Activated T-cell treated with anti-CD3 and anti-CD28 coated beads, Interleukin-2, amount 50 U/mL, for 48 hours (primary cell): Measurements from ENCODE around the gene DOCK4.

ENCODE experiments used
- DNase-seq, 2 experiments: peaks; one replicate each; pipeline ENCODE4 v3.0.0-alpha.2; 2020

Gene DOCK4

DNA sequence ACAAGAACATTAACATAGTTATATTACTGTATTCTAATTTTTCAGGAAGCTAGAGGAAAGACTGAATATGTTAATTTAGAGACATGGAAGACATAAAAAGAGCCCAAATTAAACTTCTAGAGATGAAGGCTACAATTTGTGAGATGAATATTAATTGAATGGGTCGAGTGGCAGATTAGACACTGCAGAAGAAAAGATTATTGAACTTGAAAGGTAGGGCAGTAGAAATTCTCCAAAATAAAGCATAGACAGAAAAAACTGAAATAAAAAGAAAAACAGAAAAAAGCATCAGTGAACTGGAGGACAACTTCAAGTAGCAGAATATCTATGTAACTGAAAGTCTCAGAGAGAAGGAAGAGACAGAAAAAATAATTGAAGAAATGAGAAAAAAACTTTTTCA lies 369.6 kb downstream of the DOCK4 start:
- DNase-seq: no peak

DNA sequence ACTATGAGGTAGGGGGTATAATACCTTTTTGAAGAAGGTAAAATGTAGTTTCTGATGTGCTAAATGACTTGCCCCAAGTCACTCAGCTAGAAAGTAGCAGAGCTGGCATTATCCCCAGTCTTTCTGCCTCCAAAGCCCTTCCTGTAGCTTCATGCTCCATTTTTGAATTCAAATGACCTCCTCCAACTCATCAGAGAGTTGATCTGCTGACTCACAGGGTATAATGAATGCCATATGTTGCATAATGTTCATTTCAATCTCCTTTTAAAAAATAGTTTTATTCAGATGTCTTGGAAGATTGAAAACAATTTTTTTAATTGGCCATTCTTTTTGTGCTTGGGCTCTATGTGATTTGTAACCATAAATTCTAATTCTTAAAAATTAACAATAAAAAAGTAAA lies 371.1 kb downstream of the DOCK4 start:
- DNase-seq: no peak

DNA sequence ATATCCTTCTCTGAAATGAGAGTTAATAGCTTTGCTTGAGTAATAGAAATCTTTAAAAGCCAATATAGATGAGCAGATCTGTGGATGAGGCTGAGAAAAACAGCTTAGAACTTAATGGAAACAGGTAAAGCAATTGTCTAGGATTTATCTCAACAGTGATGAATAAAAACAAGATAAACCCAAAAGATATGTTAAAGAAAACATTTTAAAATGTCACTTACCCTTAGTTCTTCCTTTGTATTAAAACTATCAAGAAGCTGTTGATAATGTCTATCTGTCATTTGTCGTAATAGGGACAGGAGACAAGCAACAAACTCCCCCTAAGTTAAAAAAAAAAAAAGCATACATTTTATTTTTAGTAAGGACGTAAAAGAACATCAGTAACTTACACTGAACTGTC lies 371.8 kb downstream of the DOCK4 start:
- no peak for DNase-seq

DNA sequence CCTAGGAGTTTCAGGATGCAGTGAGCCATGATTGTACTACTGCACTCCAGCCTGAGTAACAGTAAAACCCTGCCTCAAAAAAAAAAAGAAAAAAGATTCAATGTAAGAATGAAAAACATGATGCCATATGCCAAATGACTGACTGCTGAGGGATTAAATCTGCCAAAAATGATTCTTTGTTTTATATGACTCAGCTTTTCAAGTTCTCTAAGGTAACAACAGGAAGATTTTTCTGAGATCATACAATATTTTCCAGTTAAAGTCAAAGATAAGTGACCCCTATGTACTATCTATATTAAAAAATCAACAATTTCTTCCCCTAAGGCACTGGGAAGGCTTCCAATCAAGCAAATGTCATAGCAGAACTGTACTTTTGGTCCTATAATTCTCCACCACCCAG lies 372.7 kb downstream of the DOCK4 start:
- DNase-seq: no peak

DNA sequence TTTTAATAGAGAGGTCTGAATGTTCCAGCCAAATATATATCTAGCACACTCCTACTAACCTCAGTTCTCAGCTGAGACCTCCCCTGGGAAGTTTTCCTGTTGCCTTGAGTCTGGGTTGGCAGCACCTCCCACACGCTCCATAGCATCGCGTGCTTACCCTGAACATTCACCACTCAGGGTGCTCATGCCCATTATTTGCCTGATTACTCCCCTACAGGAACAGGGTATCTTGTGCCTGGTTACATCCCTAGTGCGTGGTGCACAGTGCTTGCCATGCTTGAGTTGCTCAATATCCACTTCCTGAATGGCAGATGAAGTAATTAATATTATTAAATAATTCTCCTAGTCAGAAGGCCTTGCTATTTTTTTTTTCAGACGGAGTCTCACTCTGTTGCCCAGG lies 374.0 kb downstream of the DOCK4 start:
- DNase-seq: no peak

DNA sequence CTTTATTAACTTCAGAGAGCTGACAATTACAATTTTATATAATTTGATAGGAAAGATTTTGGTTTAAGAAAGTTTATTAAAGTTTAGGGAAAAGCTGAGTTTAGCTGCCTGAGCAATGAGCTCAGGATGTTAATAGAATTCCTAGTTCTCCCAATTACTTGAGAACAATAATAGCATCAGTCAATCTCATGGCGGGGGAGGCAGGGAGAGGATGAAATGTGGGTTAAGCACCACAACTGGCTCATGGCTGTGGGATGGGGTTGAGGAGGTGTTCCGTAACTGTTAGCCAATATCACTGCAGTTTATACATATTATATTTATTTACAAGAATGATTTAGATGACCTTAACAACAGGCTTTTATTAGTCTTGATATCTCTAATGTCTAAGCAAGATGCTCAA lies 377.0 kb downstream of the DOCK4 start:
- DNase-seq: no peak

DNA sequence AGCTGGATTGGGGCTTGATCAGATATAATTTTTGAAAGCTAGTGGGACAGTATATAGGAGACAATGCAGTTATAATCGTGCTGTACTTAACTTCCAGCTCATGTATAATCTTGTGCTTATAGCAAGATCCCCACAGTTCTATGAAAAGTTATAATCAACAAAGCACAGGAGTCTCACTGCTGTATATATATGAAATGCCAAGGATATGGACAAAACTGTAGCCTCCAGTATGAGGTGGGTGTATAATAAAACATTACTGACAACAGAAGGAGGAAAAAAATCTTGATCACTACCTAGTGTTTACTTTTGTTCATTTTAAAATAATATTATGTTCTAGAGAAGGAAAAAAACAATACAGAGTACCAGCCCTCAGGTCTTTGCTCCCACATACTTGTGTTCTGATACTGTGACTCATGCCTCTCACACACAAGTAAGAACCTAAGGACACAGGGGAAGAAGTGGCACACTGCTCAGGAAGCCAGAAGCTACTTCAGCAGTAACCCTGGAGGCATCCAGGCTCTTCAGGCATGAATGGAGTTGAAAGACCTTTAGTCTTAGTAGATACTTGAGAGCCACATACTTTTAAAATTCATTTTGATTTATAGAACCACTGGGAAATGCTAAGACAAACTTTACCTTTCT lies 378.2 kb downstream of the DOCK4 start:
- DNase-seq: no peak

DNA sequence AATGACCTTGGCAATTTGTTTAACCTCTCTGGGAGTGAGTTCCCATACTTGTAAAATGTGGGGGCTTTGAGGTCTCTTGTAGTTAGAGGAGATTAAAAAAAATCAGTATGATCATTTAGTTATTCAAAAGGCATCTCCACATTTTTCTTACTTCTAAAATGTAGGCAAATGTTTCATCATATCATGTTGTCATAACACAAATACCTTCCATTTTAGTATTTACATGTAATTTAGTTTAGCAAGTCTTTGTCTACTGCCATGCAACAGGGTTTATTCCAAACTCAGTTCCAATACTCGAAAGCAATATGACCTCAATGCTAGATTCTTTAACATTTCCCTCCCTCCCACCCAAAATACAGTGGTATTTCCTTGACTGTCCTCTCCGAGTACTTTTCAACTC lies 381.2 kb downstream of the DOCK4 start:
- no peak for DNase-seq

DNA sequence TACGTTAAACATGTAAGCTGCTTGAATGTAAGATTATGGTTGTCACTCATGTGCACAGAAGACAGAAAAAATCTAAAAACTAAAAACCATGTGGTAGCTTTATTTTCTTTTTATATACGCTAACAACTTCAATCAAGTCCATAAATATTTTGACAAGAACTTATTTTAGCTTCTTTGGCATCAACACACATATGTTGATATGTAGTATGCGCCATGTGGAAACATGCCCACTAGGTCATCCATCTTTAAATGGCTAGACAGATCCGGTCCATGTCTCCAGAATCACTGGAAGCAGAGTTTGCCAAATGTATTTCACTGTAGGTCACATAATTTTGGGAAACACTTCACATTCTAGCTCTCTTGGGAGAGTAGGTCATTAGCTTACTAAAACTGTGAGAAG lies 382.4 kb downstream of the DOCK4 start:
- DNase-seq: no peak

DNA sequence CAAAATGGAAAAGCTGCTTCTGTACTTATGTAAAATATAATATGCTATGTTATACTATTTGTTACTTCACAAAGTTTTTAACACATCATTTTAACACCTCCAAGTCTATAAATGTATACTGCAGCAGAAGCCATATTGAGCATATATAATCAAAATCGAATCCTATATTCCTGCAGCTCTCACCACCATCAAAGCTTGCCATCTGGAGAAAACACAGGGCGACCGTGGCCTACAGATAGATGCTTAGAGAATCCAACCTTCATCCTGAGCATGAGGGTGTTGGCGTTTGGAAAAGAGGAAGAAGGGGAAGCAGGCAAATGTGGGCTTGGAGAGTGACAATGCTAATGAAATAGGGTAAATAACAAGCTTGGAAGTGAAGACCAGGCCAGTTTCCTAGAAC lies 385.2 kb downstream of the DOCK4 start:
- no peak for DNase-seq

DNA sequence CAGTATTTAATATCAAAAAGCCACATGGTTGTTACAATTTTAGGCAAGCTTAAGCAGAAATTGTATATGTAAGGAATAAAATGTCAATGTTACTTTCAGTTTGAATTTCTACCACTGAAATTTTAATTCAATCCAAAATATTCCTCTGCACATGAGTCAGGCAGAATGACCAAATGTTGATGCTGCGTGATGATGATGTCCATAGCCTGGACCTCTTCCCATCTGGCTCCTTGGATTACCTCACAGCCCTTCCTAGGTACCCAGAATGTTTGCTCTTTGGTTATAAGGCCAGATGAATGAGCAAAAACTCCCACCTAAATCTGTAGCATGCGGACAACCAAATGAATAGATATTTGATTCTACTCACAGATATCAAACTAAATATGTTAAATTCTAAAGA lies 385.6 kb downstream of the DOCK4 start:
- no peak for DNase-seq

DNA sequence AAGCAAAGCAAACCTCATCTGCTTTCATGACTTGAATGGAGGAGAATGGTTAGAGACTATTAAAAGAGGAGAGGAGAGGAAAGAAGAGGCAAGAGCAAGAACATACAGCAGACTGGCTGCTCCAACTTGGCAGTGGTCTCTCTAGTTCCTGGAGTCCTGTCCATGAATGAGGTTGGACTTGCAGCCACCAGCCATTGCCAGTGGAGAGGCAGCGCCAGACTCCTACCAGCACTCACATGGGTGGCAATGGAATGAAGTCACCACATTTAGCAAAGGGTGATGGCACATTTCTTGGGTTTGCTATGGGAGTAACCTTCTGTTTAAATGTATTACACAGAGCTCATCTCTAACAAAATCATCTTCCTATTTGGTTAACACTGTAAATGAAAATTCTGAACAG lies 386.1 kb downstream of the DOCK4 start:
- no peak for DNase-seq

DNA sequence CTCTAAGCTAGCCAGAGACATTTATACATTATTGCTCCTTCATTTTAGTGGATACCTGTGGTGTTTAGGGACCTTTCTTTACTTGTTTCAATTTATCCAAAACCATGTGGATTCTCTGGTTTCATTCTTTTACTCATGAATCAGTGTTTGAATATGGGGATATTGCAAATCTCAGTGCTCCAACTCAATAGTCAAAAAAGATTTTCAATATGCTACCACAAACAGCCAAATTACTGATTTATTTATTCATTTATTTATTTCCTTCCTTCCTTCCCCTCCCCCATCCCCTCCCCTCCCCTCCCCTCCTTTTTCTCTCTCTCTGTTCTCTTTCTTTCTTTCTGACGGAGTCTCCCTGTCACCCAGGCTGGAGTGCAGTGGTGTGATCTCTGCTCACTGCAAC lies 390.8 kb downstream of the DOCK4 start:
- DNase-seq: no peak

DNA sequence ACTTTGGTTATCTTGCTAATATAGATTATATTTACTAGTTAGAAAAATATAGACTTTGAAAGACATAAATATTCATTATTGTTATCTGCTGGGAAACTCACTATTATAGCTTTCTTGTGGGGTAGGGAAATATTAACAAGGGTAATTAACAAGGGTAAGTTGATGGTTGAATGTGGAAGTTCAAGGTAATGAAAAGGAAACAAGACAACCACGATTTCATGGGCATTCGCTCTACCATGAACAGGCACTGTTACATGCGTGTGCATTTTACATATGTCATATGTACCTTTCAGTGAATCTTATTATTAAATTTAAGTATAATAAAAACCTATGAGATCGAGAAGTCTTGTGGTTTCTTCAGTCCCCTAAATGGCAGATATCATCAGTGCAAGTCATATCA lies 392.9 kb downstream of the DOCK4 start:
- no peak for DNase-seq

DNA sequence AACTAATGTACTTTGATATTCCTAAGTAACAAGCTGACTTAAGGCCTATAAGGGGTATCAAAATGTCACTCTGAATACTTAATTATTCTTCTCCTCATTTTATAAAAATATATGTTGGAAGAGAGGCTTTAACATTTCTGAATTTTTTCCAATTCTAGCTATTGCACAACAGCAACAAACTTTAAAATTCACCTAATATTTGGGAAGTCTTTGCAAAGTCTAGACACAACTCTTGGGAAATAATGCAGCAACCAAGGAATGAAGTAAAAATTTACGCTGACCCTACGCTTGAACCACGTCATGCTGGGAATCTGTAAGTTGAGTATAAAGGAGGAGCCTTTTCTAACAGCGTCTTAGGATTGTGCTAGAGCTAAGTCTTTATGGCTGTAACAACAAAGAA lies 400.0 kb downstream of the DOCK4 start:
- no peak for DNase-seq

DNA sequence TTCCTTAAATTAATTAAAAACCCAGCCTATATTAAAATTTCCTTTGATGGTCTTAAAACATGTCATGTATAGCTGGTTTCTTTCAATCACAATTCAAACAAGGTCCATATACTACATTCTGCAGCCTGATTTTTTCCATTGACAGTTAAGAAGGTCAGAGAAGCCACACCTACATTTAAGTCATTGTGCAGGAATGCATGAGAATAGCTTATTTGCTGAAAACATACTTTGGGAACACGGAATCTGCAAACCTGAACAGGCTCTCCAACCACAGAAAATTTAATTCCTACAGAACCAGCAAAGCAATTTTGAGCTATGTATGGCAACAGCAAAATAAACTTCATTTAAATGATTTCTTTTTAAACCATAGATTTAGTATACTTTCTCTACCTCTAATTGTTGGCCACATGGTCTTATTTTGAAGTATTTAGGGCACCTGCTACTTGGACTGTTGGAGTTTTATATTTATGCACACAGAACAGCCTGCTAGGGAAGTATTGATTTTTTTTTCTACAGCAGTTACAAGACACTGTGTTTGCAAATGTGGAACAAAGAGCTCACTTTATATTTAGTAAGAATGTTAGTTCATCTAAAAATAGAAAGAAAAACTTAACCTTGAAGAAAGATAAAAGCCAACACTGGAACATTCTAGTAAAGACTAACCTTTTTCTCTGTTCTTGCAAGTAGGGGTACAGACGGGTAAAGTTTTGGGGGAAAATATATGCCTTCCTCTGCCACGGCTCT lies 403.0 kb downstream of the DOCK4 start:
- DNase-seq: no peak

DNA sequence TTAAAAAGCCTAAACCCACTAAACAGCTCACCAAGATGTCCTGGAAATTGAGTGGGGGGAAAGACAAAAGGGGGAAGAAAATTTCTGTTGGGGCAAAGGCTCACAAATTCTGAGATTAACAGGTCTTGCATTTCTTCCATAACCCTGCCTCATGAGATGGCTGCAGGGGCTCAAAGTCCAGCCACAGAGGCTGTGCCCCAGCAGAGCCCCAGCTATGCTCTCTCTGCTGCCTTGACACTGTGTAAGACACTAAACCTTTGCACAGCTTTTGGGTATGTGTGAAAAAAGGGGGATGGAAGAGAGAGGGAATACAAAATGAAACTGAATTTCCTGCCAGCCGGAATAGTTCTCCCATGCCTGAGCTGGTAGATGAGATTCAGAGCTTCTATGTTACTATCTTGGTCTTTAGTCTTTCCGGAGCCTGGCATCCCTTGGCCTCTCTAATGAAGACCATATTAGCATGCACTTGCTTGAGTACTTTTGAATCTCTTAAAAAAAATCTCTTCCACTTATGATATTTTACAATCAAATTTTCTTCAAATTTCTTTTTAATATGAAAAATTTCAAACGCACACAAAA lies 403.9 kb downstream of the DOCK4 start:
- DNase-seq: no peak

DNA sequence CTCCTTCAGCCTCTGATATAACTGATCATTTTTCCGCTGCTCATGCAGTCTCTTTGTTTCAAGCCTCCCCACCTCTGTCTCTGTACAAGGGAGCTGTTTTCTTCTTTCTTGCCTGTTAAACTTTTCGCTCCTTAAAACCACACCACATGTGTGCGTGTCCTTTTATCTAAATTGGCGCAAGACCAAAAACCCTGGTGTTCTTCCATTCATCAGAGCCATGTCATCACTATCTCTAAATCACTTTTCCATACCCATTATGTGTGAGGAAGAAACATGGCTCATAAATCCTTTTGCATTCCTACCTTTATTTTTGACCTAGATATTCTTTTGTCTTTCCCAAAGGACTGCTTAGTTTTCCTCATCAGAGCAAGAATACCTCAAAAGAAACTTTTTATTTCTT lies 404.9 kb downstream of the DOCK4 start:
- DNase-seq: no peak

DNA sequence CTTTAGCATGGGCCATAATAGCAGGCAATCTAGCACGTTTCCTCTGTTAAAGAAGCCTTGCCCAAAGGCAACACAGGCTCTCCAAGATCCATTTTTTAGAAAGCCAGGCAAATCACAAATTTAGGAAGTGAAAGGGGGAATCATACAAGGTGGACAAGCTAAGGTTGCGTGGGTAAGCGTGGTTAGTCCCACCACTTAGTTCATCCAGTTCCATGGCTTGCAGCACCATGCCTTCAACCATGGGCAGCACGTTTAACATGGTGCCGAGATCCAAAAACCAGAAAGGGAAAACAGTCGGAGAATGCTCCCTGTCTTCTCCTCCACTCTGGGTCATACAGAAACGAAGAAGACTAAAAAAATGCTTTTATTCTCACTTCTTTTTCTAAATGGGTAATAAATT lies 409.5 kb downstream of the DOCK4 start:
- peak in 1 of 2 experiments; percentile 23 for DNase-seq

DNA sequence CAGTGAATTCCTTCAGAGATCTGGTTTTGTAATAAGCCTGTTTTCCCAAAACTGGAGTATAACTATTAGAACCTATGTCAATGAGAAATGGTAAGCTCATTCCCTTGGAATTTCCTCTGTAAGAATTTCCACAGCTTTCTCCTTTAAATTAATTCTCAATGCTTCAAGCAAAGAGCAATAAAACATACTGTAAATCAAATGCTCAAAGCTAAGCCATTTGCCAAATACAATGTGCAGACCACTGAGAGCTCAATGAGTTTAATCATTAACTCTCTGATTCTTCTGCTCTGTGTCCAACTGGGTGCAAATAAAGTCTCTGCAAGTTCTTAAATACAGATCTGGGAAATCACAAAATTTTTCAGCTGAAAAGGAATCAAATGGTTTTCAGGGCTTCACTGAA lies 416.3 kb downstream of the DOCK4 start:
- no peak for DNase-seq

DNA sequence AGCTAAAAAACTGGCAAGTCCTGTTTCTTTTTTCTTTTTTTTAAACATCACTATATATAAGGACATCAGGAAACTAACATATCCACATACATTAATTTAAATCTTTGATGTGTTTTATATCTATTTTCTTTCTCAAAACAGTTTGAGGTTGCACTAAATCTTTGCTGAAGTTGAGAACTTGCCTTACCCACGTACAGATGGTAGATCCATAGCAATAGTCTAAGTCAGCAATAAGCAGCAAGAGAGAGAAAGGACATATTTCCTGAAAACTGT lies 417.2 kb downstream of the DOCK4 start:
- no peak for DNase-seq

DNA sequence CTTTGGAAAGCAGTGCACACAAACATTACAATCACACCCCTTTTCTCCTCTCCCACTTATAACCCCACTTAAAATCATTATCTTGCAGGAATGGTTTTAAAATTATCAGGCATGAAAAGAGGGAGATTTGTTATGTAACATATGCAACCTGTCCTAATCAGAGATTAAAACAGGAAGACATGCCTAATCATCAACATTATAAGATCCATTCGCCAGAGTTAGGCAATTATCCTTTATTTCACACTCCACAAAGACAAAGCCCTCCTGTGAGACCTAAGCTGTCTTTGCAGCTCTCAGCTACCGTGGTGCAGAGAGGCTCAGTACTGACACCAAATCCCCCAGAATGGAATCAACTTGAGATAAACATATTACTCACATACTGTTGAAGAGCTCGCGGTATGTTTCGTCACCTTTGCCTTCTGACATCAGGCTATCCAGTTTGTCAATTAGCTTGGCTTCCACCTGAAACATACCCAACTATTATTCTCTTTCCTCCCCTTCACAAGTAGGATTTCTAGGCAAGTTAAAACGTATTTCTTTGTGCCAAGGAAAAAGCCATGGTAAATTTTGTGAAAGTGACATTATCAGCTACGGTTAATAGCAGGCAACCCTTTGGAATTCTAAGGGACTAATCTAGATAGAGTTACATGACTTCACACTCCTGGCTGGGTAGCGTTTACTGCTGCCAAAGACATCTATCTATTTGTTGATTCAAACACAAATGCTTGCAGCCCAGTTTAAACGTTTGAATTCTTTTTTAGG lies 417.7 kb downstream of the DOCK4 start:
- DNase-seq: no peak

DNA sequence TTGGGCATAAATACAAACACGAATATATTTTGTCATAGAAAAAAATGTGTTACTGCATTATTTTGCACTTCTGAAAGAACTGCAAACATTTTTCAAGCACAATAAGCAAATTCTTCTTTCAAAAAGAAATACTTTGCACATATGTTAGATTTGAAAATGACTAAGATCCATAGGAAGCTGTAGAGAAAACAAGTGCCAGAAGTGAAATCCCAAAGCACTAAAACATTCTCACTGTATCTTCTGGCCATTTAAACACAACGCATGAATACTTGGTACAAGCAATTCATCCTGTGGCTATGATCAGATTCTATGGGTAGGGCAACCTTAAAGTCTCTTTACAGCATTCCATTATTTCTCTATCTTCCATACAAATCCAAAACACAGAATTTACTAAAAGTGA lies 418.5 kb downstream of the DOCK4 start:
- DNase-seq: no peak

DNA sequence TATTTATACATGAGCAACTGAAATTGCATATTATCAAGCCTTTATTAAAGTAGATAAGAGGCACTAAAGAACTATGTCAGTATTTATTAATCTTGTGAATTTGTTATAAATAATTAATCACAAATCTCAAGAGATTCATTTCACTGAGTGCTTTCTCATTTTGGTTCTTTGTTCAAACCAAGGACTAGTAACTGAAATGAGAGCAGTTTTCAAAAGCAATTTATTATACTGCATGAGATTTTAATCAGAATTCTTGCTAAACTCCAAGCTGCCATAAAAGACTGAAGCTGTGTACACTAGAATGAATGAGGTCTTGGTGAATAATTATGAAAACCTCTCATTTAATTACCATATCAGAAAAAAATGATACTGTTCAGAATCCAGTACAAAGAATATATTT lies 419.1 kb downstream of the DOCK4 start:
- no peak for DNase-seq
